ENCODE measurements around the gene CSH1.

DNA sequence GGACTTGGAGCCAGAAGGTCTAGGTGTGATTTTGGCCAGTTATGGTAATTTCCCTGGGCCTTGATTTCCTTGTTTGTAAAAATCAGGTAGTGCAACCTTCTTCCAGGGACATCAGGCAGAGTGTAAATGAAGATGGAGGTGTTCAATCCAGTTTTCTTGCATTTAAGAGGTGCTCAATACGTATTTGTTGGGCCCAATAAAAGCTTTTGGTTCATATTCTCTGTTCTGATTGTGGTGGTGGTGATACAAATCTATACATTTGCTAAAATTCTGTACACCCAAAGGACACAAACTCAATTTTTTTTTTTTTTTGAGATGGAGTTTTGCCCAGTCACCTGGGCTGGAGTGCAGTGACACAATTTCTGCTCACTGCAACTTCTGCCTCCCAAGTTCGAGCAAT, 29.8 kb upstream of the CSH1 start:
- TF ChIP-seq EZH2 (IDR thresholded peaks at IDR 0.05; ENCODE audit: borderline replicate concordance, low read depth, low read length, severe bottlenecking) = no peak
- TF ChIP-seq, protein P1, sequence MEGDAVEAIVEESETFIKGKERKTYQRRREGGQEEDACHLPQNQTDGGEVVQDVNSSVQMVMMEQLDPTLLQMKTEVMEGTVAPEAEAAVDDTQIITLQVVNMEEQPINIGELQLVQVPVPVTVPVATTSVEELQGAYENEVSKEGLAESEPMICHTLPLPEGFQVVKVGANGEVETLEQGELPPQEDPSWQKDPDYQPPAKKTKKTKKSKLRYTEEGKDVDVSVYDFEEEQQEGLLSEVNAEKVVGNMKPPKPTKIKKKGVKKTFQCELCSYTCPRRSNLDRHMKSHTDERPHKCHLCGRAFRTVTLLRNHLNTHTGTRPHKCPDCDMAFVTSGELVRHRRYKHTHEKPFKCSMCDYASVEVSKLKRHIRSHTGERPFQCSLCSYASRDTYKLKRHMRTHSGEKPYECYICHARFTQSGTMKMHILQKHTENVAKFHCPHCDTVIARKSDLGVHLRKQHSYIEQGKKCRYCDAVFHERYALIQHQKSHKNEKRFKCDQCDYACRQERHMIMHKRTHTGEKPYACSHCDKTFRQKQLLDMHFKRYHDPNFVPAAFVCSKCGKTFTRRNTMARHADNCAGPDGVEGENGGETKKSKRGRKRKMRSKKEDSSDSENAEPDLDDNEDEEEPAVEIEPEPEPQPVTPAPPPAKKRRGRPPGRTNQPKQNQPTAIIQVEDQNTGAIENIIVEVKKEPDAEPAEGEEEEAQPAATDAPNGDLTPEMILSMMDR (IDR thresholded peaks at IDR 0.05; ENCODE audit: borderline replicate concordance, extremely low read depth, low read length, poor library complexity, severe bottlenecking) = no peak

Data from DND-41 (cell line).